ENCODE measurements around the gene CEP112. TPM values are rescaled to one million over a fixed set of nuclear protein-coding genes. Genes with fewer than 3 reads are reported as not detected.
"Not testable (repeated sequence)": the region's sequence is repeated elsewhere in the genome, so short reads cannot be mapped to it uniquely, and the experiment has no call there.

Gene CEP112
- total RNA-seq, 1 donor from 2014 or later = 26.3 TPM

- H3K27me3 Mint-ChIP-seq (ENCODE audit: unreplicated experiment) = no peaks in the 10 kb centered on the region
- H3K4me1 Mint-ChIP-seq (ENCODE audit: unreplicated experiment) = peaks cover 11% of the 10 kb centered on the region
- no peak overlapping the region for H3K27ac Mint-ChIP-seq (ENCODE audit: unreplicated experiment)
- DNase-seq (ENCODE audit: low spot score) = no peak
- H3K4me3 Mint-ChIP-seq (ENCODE audit: unreplicated experiment) = no peak overlapping the region
- TF ChIP-seq CTCF (IDR thresholded peaks at IDR 0.05; ENCODE audit: unreplicated experiment) = no peak
- H3K9me3 Mint-ChIP-seq (ENCODE audit: unreplicated experiment) = no peaks in the 10 kb centered on the region
- H3K36me3 Mint-ChIP-seq (ENCODE audit: low read depth, unreplicated experiment) = no peaks in the 10 kb centered on the region
Observed at GRCh38 chr17:65690626-65691310, 501.2 kb downstream of the CEP112 start.

- no peak for TF ChIP-seq CTCF (IDR thresholded peaks at IDR 0.05; ENCODE audit: unreplicated experiment)
- DNase-seq (ENCODE audit: low spot score) = no peak
- peaks cover 4% of the 10 kb centered on the region for H3K36me3 Mint-ChIP-seq (ENCODE audit: low read depth, unreplicated experiment)
- H3K9me3 Mint-ChIP-seq (ENCODE audit: unreplicated experiment) = no peaks in the 10 kb centered on the region
- H3K27ac Mint-ChIP-seq (ENCODE audit: unreplicated experiment) = no peak overlapping the region
- H3K27me3 Mint-ChIP-seq (ENCODE audit: unreplicated experiment) = no peaks in the 10 kb centered on the region
- peaks cover 11% of the 10 kb centered on the region for H3K4me1 Mint-ChIP-seq (ENCODE audit: unreplicated experiment)
- no peak overlapping the region for H3K4me3 Mint-ChIP-seq (ENCODE audit: unreplicated experiment)
Observed at GRCh38 chr17:65688307-65688706, 503.6 kb downstream of the CEP112 start.

- H3K9me3 Mint-ChIP-seq (ENCODE audit: unreplicated experiment) = no peaks in the 10 kb centered on the region
- no peaks in the 10 kb centered on the region for H3K27me3 Mint-ChIP-seq (ENCODE audit: unreplicated experiment)
- no peaks in the 10 kb centered on the region for H3K4me1 Mint-ChIP-seq (ENCODE audit: unreplicated experiment)
- no peak for DNase-seq (ENCODE audit: low spot score)
- no peak overlapping the region for H3K27ac Mint-ChIP-seq (ENCODE audit: unreplicated experiment)
- TF ChIP-seq CTCF (IDR thresholded peaks at IDR 0.05; ENCODE audit: unreplicated experiment) = no peak
- peaks cover 9% of the 10 kb centered on the region for H3K36me3 Mint-ChIP-seq (ENCODE audit: low read depth, unreplicated experiment)
- H3K4me3 Mint-ChIP-seq (ENCODE audit: unreplicated experiment) = no peak overlapping the region
Observed at GRCh38 chr17:65685110-65685509, 506.8 kb downstream of the CEP112 start.

GRCh38 chr17:65684631-65685030 is 507.3 kb downstream of the CEP112 start:
- TF ChIP-seq CTCF (IDR thresholded peaks at IDR 0.05; ENCODE audit: unreplicated experiment) = no peak
- H3K9me3 Mint-ChIP-seq (ENCODE audit: unreplicated experiment) = no peaks in the 10 kb centered on the region
- no peaks in the 10 kb centered on the region for H3K4me1 Mint-ChIP-seq (ENCODE audit: unreplicated experiment)
- no peaks in the 10 kb centered on the region for H3K27me3 Mint-ChIP-seq (ENCODE audit: unreplicated experiment)
- no peak for DNase-seq (ENCODE audit: low spot score)
- no peak overlapping the region for H3K4me3 Mint-ChIP-seq (ENCODE audit: unreplicated experiment)
- peaks cover 9% of the 10 kb centered on the region for H3K36me3 Mint-ChIP-seq (ENCODE audit: low read depth, unreplicated experiment)
- H3K27ac Mint-ChIP-seq (ENCODE audit: unreplicated experiment) = no peak overlapping the region

GRCh38 chr17:65683428-65683827 is 508.5 kb downstream of the CEP112 start:
- H3K4me1 Mint-ChIP-seq (ENCODE audit: unreplicated experiment) = no peaks in the 10 kb centered on the region
- DNase-seq (ENCODE audit: low spot score) = no peak
- TF ChIP-seq CTCF (IDR thresholded peaks at IDR 0.05; ENCODE audit: unreplicated experiment) = no peak
- peaks cover 2% of the 10 kb centered on the region for H3K27me3 Mint-ChIP-seq (ENCODE audit: unreplicated experiment)
- no peak overlapping the region for H3K27ac Mint-ChIP-seq (ENCODE audit: unreplicated experiment)
- no peak overlapping the region for H3K4me3 Mint-ChIP-seq (ENCODE audit: unreplicated experiment)
- H3K9me3 Mint-ChIP-seq (ENCODE audit: unreplicated experiment) = no peaks in the 10 kb centered on the region
- H3K36me3 Mint-ChIP-seq (ENCODE audit: low read depth, unreplicated experiment) = peaks cover 9% of the 10 kb centered on the region

- not testable (repeated sequence) for H3K4me3 Mint-ChIP-seq (ENCODE audit: unreplicated experiment)
Observed at GRCh38 chr17:65681763-65682162, 510.2 kb downstream of the CEP112 start.

More at GRCh38 chr17:65681763-65682162, 510.2 kb downstream of the CEP112 start:
- H3K36me3 Mint-ChIP-seq (ENCODE audit: low read depth, unreplicated experiment); H3K27ac Mint-ChIP-seq (ENCODE audit: unreplicated experiment); H3K9me3 Mint-ChIP-seq (ENCODE audit: unreplicated experiment); DNase-seq (ENCODE audit: low spot score); H3K27me3 Mint-ChIP-seq (ENCODE audit: unreplicated experiment); H3K4me1 Mint-ChIP-seq (ENCODE audit: unreplicated experiment): not testable (repeated sequence)
